ENCODE data around the gene TBC1D13.

- TF ChIP-seq CTCF (IDR thresholded peaks at IDR 0.05), result no peak
- TF ChIP-seq NFE2L1 (CRISPR knock-in tag; IDR thresholded peaks at IDR 0.05), result no peak
- TF ChIP-seq ELF4 (CRISPR knock-in tag; IDR thresholded peaks at IDR 0.05; ENCODE audit: low read depth), result no peak
- TF ChIP-seq ATF3 (CRISPR knock-in tag; conservative IDR thresholded peaks at IDR 0.05), result no peak
- no peak for TF ChIP-seq FOXP1 (CRISPR knock-in tag; IDR thresholded peaks at IDR 0.05; ENCODE audit: borderline replicate concordance)
- no peak for TF ChIP-seq NFATC4 (CRISPR knock-in tag; IDR thresholded peaks at IDR 0.05)
- no peak for TF ChIP-seq ZNF232 (CRISPR knock-in tag; IDR thresholded peaks at IDR 0.05)
- TF ChIP-seq CREB1 (CRISPR knock-in tag; IDR thresholded peaks at IDR 0.05), result no peak
- TF ChIP-seq GABPB1 (CRISPR knock-in tag; IDR thresholded peaks at IDR 0.05), result no peak
Observed at GRCh38 chr9:128792978-128793686, 6.1 kb downstream of the TBC1D13 start.

All from WTC11 (cell line).